HFFc6 (cell line): Measurements from ENCODE around the gene LHFPL3. TPM values are rescaled to one million over a fixed set of nuclear protein-coding genes. Genes with fewer than 3 reads are reported as not detected.

Experiments
- DNase-seq: peaks from one replicate; pipeline ENCODE4 v3.0.0-alpha.2; 2018
- H3K27ac Mint-ChIP-seq: 2 replicates; pipeline ENCODE4 v1.8.0; 2020; ENCODE audit warnings: mild to moderate bottlenecking, mixed read lengths
- H3K27me3 Mint-ChIP-seq: 2 replicates; pipeline ENCODE4 v1.8.0; 2021; ENCODE audit warnings: mild to moderate bottlenecking, moderate library complexity, mixed read lengths; ENCODE audit not compliant: insufficient read depth
- H3K36me3 Mint-ChIP-seq: 2 replicates; pipeline ENCODE4 v1.8.0; 2021; ENCODE audit warnings: low read depth, mixed read lengths
- H3K4me1 Mint-ChIP-seq: 2 replicates; pipeline ENCODE4 v1.8.0; 2020; ENCODE audit warnings: low read depth, mixed read lengths
- H3K4me3 Mint-ChIP-seq: 2 replicates; pipeline ENCODE4 v1.8.0; 2020; ENCODE audit warnings: mild to moderate bottlenecking, moderate library complexity, mixed read lengths
- H3K9me3 Mint-ChIP-seq: 2 replicates; pipeline ENCODE4 v1.8.0; 2020; ENCODE audit warnings: mild to moderate bottlenecking, mixed read lengths
- total RNA-seq, 6 experiments: library from RNA; stranded (reverse); fragmentation: NEBNext Ultra II Directional; extraction: Animal tissue kit (Norgen Biotek cat#: 25700); gene quantifications; 2 replicates in 1 of 6; 3 replicates in 5 of 6; pipeline ENCODE4 v1.2.3, GENCODE V29; 2021
- TF ChIP-seq, protein P1 (sequence below): fragments of 200-600 bp; sonication (generic); IDR thresholded peaks from 2 replicates; pipeline ENCODE4 v1.5.0; 2021; ENCODE audit warnings: antibody characterized with exemption, mild to moderate bottlenecking

The LHFPL3 gene
- total RNA-seq, 6 experiments from 2014 or later, result not detected

DNA sequence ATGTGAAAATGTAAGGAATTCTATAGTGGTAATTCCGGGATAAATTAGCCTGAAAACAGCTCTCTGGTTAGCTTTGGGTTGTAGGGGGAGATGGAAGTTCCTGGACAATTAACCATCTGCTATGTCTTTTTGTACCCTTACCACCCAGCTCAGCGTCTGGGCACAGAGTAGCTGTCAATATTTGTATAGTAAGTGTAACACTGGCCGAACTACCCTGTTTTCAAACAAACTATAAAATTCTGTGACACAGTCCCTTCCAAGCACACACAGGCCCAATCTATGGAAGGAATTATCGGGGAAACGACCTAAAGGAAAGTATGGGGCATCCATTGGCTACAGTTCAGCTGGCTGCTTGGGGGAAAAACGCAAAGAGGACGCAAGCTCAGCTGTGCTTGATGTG, 869 bp upstream of the LHFPL3 start:
- no peaks in the 10 kb centered on the region for H3K36me3 Mint-ChIP-seq
- H3K27ac Mint-ChIP-seq, result no peak overlapping the region
- TF ChIP-seq, protein P1, sequence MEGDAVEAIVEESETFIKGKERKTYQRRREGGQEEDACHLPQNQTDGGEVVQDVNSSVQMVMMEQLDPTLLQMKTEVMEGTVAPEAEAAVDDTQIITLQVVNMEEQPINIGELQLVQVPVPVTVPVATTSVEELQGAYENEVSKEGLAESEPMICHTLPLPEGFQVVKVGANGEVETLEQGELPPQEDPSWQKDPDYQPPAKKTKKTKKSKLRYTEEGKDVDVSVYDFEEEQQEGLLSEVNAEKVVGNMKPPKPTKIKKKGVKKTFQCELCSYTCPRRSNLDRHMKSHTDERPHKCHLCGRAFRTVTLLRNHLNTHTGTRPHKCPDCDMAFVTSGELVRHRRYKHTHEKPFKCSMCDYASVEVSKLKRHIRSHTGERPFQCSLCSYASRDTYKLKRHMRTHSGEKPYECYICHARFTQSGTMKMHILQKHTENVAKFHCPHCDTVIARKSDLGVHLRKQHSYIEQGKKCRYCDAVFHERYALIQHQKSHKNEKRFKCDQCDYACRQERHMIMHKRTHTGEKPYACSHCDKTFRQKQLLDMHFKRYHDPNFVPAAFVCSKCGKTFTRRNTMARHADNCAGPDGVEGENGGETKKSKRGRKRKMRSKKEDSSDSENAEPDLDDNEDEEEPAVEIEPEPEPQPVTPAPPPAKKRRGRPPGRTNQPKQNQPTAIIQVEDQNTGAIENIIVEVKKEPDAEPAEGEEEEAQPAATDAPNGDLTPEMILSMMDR, result no peak
- no peak overlapping the region for H3K4me3 Mint-ChIP-seq
- DNase-seq, result no peak
- H3K27me3 Mint-ChIP-seq, result no peaks in the 10 kb centered on the region; the same call in 1 of the 2 replicates
- 0 out of 2 replicates have a peak, but pooled peaks cover 4% of the 10 kb centered on the region for H3K9me3 Mint-ChIP-seq
- H3K4me1 Mint-ChIP-seq, result no peaks in the 10 kb centered on the region

DNA sequence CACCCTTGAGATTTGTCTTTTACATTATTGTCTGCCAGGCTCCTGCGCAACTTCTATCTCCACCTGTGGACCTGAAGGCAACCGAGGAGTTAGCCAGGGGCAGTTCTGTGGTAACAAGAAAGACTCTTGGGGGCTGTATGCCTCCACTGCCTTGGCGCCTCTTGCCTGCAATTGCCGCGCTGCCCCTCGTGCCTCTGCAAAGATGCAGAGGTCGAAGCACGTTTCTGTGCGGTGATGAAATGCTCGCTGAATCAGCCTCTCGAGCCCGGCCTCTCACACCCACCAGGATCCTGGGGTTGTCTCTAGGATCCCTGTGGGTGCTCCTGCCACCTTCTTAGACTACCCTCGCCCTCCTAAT, 486 bp upstream of the LHFPL3 start:
- Mint-ChIP-seq H3K27me3 (no peaks in the 10 kb centered on the region; the same call in 1 of the 2 replicates), H3K4me1 (no peaks in the 10 kb centered on the region), H3K27ac (no peak overlapping the region), H3K36me3 (no peaks in the 10 kb centered on the region), H3K9me3 (0 out of 2 replicates have a peak, but pooled peaks cover 4% of the 10 kb centered on the region), H3K4me3 (no peak overlapping the region)
- TF ChIP-seq, protein P1, result no peak
- no peak for DNase-seq

DNA sequence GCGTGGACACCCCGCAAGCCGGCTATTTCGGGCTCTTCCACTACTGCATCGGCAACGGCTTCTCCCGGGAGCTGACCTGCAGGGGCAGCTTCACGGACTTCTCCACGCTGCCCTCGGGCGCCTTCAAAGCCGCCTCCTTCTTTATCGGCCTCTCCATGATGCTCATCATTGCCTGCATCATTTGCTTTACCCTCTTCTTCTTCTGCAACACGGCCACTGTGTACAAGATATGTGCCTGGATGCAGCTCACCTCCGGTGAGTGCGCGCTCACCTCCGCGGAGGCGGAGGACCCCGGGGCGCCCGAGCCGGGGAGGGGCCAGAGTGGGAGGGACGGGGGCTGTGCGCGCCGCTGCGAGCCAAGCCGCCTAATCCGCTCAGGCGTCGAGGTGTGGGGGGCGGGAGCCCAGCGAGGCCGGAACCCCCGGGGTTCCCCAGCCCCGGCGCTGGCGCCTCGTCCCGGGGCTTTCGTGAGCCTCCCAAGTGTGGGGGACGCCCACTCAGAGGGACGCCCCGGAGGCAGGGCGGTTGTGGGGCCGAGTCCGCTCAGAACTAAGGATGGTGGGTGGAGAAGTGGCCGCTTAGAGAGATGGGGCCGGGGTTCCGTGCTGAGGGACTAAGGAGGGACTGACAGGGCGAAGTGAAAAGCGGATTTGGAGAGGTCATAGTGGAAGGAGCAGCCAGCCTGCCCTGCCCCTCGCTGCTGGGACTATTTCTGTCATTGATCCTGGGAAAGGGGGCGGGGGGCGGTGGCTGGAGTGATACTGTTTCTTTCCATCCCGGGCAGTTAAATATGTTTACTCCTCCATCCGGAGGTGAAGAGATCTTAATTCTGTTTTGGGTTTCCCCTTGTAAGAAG, 795 bp downstream of the LHFPL3 start:
- Mint-ChIP-seq H3K27me3 (no peaks in the 10 kb centered on the region; the same call in 1 of the 2 replicates), H3K27ac (no peak overlapping the region), H3K36me3 (no peaks in the 10 kb centered on the region), H3K4me3 (no peak overlapping the region), H3K4me1 (no peaks in the 10 kb centered on the region), H3K9me3 (0 out of 2 replicates have a peak, but pooled peaks cover 3% of the 10 kb centered on the region)
- DNase-seq, result no peak
- TF ChIP-seq, protein P1, result no peak

DNA sequence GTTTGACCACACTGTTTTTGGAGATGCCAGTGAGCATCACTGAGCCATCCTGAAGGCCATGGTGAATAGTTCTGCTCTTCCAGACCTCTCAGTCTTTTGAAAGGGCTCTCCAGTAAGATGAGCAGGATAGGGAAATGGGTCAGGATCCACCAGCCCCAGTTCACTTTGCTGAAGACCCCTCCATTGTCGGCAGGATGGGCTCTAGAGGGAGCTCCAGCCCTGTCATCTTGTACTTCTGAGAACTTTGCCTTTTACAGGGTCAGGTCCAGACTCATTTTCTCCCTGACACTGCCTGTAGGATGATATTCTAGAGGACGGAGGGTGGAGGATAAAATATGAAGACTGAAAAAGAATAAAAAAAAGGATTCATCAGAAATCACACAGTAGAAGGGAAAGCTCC, 13.1 kb downstream of the LHFPL3 start:
- no peak for DNase-seq
- Mint-ChIP-seq H3K27me3 (no peaks in the 10 kb centered on the region; the same call in 1 of the 2 replicates), H3K27ac (no peak overlapping the region), H3K9me3 (peaks cover 30% of the 10 kb centered on the region), H3K4me3 (no peak overlapping the region), H3K4me1 (no peaks in the 10 kb centered on the region), H3K36me3 (no peaks in the 10 kb centered on the region)
- TF ChIP-seq, protein P1, result no peak

DNA sequence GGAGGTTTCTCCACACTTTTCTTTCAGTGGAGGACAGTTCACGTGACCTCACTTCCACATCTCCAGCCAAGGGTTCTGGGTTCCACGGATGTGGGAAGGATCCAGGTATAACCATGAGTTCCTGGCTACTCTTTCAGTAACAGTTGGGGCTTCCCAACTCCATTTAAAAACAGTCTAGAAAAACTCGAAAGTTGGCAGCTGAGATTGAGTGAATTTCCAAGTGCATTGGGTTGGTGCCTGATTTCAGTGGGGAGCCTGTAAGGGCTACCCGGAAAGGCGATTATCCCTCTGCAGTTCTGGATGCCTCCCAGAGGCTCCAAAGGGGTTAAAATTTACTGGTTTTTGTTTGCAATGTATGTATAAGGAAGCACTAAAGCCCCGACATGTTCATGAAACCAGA, 24.3 kb downstream of the LHFPL3 start:
- H3K4me1 Mint-ChIP-seq, result no peaks in the 10 kb centered on the region
- H3K4me3 Mint-ChIP-seq, result no peak overlapping the region
- no peaks in the 10 kb centered on the region for H3K36me3 Mint-ChIP-seq
- H3K27ac Mint-ChIP-seq, result no peak overlapping the region
- no peaks in the 10 kb centered on the region; the same call in 1 of the 2 replicates for H3K27me3 Mint-ChIP-seq
- DNase-seq, result no peak
- TF ChIP-seq, protein P1, result no peak
- H3K9me3 Mint-ChIP-seq, result peaks cover 29% of the 10 kb centered on the region
